OCI-LY3 (cell line): Measurements from ENCODE around the gene PODXL.

Experiments used
- H2AFZ ChIP-seq: fragments of 200-600, 300-600 bp; shearing (Covaris generic); 2 replicates; pipeline ENCODE4 v1.6.0; 2014; ENCODE audit warnings: antibody characterized with exemption, low read depth, low read length
- H3K27ac ChIP-seq: fragments of 200-600, 300-600 bp; sonication (generic); 2 replicates; pipeline ENCODE4 v1.5.1; 2014; ENCODE audit warnings: mild to moderate bottlenecking, low read length, moderate library complexity, mixed read lengths
- H3K27me3 ChIP-seq: fragments of 200-600, 300-600 bp; sonication (generic); 2 replicates; pipeline ENCODE4 v1.6.1; 2014; ENCODE audit warnings: low read depth, low read length, mixed read lengths
- H3K36me3 ChIP-seq: fragments of 200-600, 300-600 bp; sonication (generic); replicated peaks from 2 replicates; pipeline ENCODE3; 2014; ENCODE audit warnings: low read depth, low read length, mixed read lengths
- H3K4me1 ChIP-seq: fragments of 300-600, 200-600 bp; sonication (generic); 2 replicates; pipeline ENCODE4 v1.6.1; 2014; ENCODE audit warnings: low read length, mixed read lengths
- H3K4me2 ChIP-seq: fragments of 200-600, 300-600 bp; sonication (generic); 2 replicates; pipeline ENCODE4 v1.6.1; 2014; ENCODE audit warnings: low read length, mixed read lengths
- H3K4me3 ChIP-seq: fragments of 300-600, 200-600 bp; sonication (generic); 2 replicates; pipeline ENCODE4 v1.5.1; 2014; ENCODE audit warnings: antibody characterized with exemption, mild to moderate bottlenecking, low read length, moderate library complexity
- H3K79me2 ChIP-seq: fragments of 300-600, 200-600 bp; shearing (Covaris generic); 2 replicates; pipeline ENCODE4 v1.6.1; 2014; ENCODE audit warnings: mild to moderate bottlenecking, low read length, mixed read lengths
- H3K9ac ChIP-seq: fragments of 300-600, 200-600 bp; shearing (Covaris generic); 2 replicates; pipeline ENCODE4 v1.6.0; 2014; ENCODE audit warnings: mild to moderate bottlenecking, low read length, moderate library complexity
- H3K9me3 ChIP-seq: fragments of 200-600, 300-600 bp; shearing (Covaris generic); 2 replicates; pipeline ENCODE4 v1.6.1; 2014; ENCODE audit warnings: low read length, mixed read lengths; ENCODE audit not compliant: insufficient read depth
- H4K20me1 ChIP-seq: fragments of 200-600, 300-600 bp; sonication (generic); 2 replicates; pipeline ENCODE4 v1.6.1; 2016; ENCODE audit warnings: low read length, mixed read lengths; ENCODE audit not compliant: insufficient read depth
- CTCF ChIP-seq: fragments of 200-600, 300-600 bp; sonication (generic); IDR thresholded peaks from 2 replicates; pipeline ENCODE4 v1.5.1; 2014; ENCODE audit warnings: antibody characterized with exemption, low read length, low read depth
- EZH2phosphoT487 ChIP-seq: fragments of 200-600 bp; shearing (Covaris generic); IDR thresholded peaks from 2 replicates; pipeline ENCODE4 v1.6.1; 2018; ENCODE audit warnings: antibody characterized with exemption, mixed run types, low read depth

Gene PODXL

GRCh38 chr7:131513245-131514061, 43.0 kb downstream of the PODXL start:
- no peaks in the 10 kb centered on the region for H3K36me3 ChIP-seq
- H3K4me2 ChIP-seq, result peak overlapping the region; percentile 90
- TF ChIP-seq CTCF, result peak; percentile 94
- no peak for TF ChIP-seq EZH2phosphoT487

GRCh38 chr7:131511774-131512535, 44.5 kb downstream of the PODXL start:
- Histone ChIP-seq H3K4me1 (peaks cover 10% of the 10 kb centered on the region), H3K9ac (no peak overlapping the region), H2AFZ (peak overlapping the region; percentile 74; the same call in 1 of the 2 replicates), H3K36me3 (no peaks in the 10 kb centered on the region), H3K27ac (no peak overlapping the region), H3K4me3 (no peak overlapping the region), H3K9me3 (no peaks in the 10 kb centered on the region), H3K27me3 (no peaks in the 10 kb centered on the region), H3K79me2 (no peaks in the 10 kb centered on the region), H3K4me2 (peak overlapping the region; percentile 9; the same call in 1 of the 2 replicates), H4K20me1 (no peaks in the 10 kb centered on the region)
- TF ChIP-seq EZH2phosphoT487 (no peak), CTCF (no peak)

More at GRCh38 chr7:131513245-131514061, 43.0 kb downstream of the PODXL start:
- H3K4me1 ChIP-seq, result peaks cover 5% of the 10 kb centered on the region; the same call in 1 of the 2 replicates
- no peaks in the 10 kb centered on the region for H4K20me1 ChIP-seq
- H3K9ac ChIP-seq, result 0 out of 2 replicates have a peak overlapping the region, but pooled peaks have one; percentile 3
- no peaks in the 10 kb centered on the region for H3K79me2 ChIP-seq
- H2AFZ ChIP-seq, result peak overlapping the region; percentile 92
- H3K4me3 ChIP-seq, result peak overlapping the region; percentile 71
- H3K9me3 ChIP-seq, result no peaks in the 10 kb centered on the region
- no peak overlapping the region for H3K27ac ChIP-seq
- H3K27me3 ChIP-seq, result no peaks in the 10 kb centered on the region

GRCh38 chr7:131511071-131511470, 45.4 kb downstream of the PODXL start:
- TF ChIP-seq CTCF, result no peak
- TF ChIP-seq EZH2phosphoT487, result no peak
- H3K36me3 ChIP-seq, result no peaks in the 10 kb centered on the region

GRCh38 chr7:131509781-131510180, 46.6 kb downstream of the PODXL start:
- peaks cover 13% of the 10 kb centered on the region for H3K4me1 ChIP-seq
- H3K4me2 ChIP-seq, result no peak overlapping the region
- H3K4me3 ChIP-seq, result no peak overlapping the region
- H2AFZ ChIP-seq, result no peak overlapping the region
- H4K20me1 ChIP-seq, result no peaks in the 10 kb centered on the region
- H3K9ac ChIP-seq, result no peak overlapping the region
- no peaks in the 10 kb centered on the region for H3K27me3 ChIP-seq
- no peaks in the 10 kb centered on the region for H3K9me3 ChIP-seq
- H3K79me2 ChIP-seq, result no peaks in the 10 kb centered on the region
- no peaks in the 10 kb centered on the region for H3K36me3 ChIP-seq
- TF ChIP-seq CTCF (no peak), EZH2phosphoT487 (no peak)
- no peak overlapping the region for H3K27ac ChIP-seq

More at GRCh38 chr7:131511071-131511470, 45.4 kb downstream of the PODXL start:
- no peaks in the 10 kb centered on the region for H3K79me2 ChIP-seq
- H2AFZ ChIP-seq, result no peak overlapping the region
- peaks cover 10% of the 10 kb centered on the region for H3K4me1 ChIP-seq
- no peak overlapping the region for H3K9ac ChIP-seq
- H3K27me3 ChIP-seq, result no peaks in the 10 kb centered on the region
- H4K20me1 ChIP-seq, result no peaks in the 10 kb centered on the region
- no peak overlapping the region for H3K4me2 ChIP-seq
- H3K4me3 ChIP-seq, result no peak overlapping the region
- H3K27ac ChIP-seq, result no peak overlapping the region
- H3K9me3 ChIP-seq, result no peaks in the 10 kb centered on the region
